Peyer's patch (tissue), 4 donors: ENCODE data around the gene ITPKB.

Source experiments
- POLR2A ChIP-seq, 2 donors: fragments of 450-650 bp; IDR thresholded peaks; one replicate each; pipeline ENCODE4 v1.5.1; 2017; ENCODE audit warnings: antibody characterized with exemption in 2 of 2, mild to moderate bottlenecking in 2 of 2, moderate library complexity in 2 of 2
- TF ChIP-seq, protein P1 (sequence below), 6 experiments: fragments of 450-650 bp in 4 of 6; fragments of 200-600 bp in 2 of 6; sonication (generic) in 1 of 6; IDR thresholded peaks; one replicate each; pipeline ENCODE4 v1.5.1; 2017 to 2019; ENCODE audit warnings: antibody characterized with exemption in 6 of 6, mild to moderate bottlenecking in 3 of 6, moderate library complexity in 1 of 6

DNA sequence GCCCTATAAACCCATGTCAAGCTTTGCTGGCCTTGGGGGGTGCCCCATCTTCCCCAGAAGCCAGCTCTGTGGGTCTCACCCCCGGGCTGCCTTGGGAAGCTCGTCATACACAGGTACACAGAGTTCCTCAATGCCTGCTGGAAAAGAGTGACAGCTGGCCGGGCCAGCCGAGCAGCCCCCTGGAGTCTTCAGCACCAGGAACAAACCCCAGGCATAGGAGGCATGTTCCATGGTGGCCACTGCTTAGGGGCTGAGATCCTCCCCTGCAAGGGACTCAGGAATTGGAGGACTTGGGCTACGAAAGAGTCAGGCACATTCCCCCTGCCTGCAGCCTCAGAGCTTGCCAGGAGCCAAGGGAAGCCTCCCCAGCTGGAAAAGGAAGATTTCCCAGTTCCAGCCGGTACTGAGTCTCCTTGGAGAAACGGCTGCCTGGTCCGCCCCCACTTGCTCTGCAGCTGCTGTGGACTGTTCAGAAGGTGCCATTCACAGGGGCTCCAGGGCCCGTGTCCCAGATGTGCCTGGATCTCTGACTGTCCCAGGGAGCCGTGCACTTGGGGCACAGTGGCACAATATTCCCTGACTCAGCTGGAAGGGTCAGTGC lies 101.0 kb downstream of the ITPKB start:
- no peak for TF ChIP-seq POLR2A (IDR thresholded peaks at IDR 0.05)
- TF ChIP-seq, protein P1, sequence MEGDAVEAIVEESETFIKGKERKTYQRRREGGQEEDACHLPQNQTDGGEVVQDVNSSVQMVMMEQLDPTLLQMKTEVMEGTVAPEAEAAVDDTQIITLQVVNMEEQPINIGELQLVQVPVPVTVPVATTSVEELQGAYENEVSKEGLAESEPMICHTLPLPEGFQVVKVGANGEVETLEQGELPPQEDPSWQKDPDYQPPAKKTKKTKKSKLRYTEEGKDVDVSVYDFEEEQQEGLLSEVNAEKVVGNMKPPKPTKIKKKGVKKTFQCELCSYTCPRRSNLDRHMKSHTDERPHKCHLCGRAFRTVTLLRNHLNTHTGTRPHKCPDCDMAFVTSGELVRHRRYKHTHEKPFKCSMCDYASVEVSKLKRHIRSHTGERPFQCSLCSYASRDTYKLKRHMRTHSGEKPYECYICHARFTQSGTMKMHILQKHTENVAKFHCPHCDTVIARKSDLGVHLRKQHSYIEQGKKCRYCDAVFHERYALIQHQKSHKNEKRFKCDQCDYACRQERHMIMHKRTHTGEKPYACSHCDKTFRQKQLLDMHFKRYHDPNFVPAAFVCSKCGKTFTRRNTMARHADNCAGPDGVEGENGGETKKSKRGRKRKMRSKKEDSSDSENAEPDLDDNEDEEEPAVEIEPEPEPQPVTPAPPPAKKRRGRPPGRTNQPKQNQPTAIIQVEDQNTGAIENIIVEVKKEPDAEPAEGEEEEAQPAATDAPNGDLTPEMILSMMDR (IDR thresholded peaks at IDR 0.05), result no peak
